T-helper 1 cell treated with Interleukin-12 subunit alpha and Interleukin-12 subunit beta and Interleukin-4 antibody, amounts not matched to agents 30 μg/mL and 1 μg/mL, for 36 hours (primary cell): ENCODE results near the gene RCAN2.

Experiments used
- H3K27ac Mint-ChIP-seq: one replicate; pipeline ENCODE4 v1.8.0; 2021; ENCODE audit warnings: mild to moderate bottlenecking, mixed read lengths
- H3K27me3 Mint-ChIP-seq: one replicate; pipeline ENCODE4 v1.8.0; 2021; ENCODE audit warnings: low read depth, mixed read lengths
- H3K36me3 Mint-ChIP-seq: one replicate; pipeline ENCODE4 v1.8.0; 2021; ENCODE audit warnings: low read depth, mixed read lengths
- H3K4me1 Mint-ChIP-seq: one replicate; pipeline ENCODE4 v1.8.0; 2021; ENCODE audit warnings: low read depth, mixed read lengths
- H3K4me3 Mint-ChIP-seq: one replicate; pipeline ENCODE4 v1.8.0; 2021; ENCODE audit warnings: mild to moderate bottlenecking, moderate library complexity, mixed read lengths
- H3K9me3 Mint-ChIP-seq: one replicate; pipeline ENCODE4 v1.8.0; 2021; ENCODE audit warnings: mixed read lengths

Gene RCAN2

GRCh38 chr6:46273911-46274310 lies 217.3 kb downstream of the RCAN2 start:
- H3K27me3 Mint-ChIP-seq: no peaks in the 10 kb centered on the region
- no peak overlapping the region for H3K4me3 Mint-ChIP-seq
- no peaks in the 10 kb centered on the region for H3K36me3 Mint-ChIP-seq
- no peaks in the 10 kb centered on the region for H3K9me3 Mint-ChIP-seq
- no peaks in the 10 kb centered on the region for H3K4me1 Mint-ChIP-seq
- no peak overlapping the region for H3K27ac Mint-ChIP-seq

- Mint-ChIP-seq H3K4me1 (no peaks in the 10 kb centered on the region), H3K4me3 (no peak overlapping the region), H3K9me3 (no peaks in the 10 kb centered on the region), H3K27ac (no peak overlapping the region), H3K27me3 (peaks cover 4% of the 10 kb centered on the region), H3K36me3 (no peaks in the 10 kb centered on the region)
Observed at GRCh38 chr6:46271728-46272127, 219.5 kb downstream of the RCAN2 start.

- no peak overlapping the region for H3K27ac Mint-ChIP-seq
- no peaks in the 10 kb centered on the region for H3K36me3 Mint-ChIP-seq
- H3K4me1 Mint-ChIP-seq: no peaks in the 10 kb centered on the region
- no peaks in the 10 kb centered on the region for H3K9me3 Mint-ChIP-seq
- no peak overlapping the region for H3K4me3 Mint-ChIP-seq
- peaks cover 4% of the 10 kb centered on the region for H3K27me3 Mint-ChIP-seq
Observed at GRCh38 chr6:46271107-46271506, 220.1 kb downstream of the RCAN2 start.

GRCh38 chr6:46270336-46270735 lies 220.9 kb downstream of the RCAN2 start:
- Mint-ChIP-seq H3K36me3 (no peaks in the 10 kb centered on the region), H3K4me1 (no peaks in the 10 kb centered on the region), H3K9me3 (no peaks in the 10 kb centered on the region), H3K4me3 (no peak overlapping the region), H3K27ac (no peak overlapping the region), H3K27me3 (peaks cover 4% of the 10 kb centered on the region)

- H3K4me3 Mint-ChIP-seq: no peak overlapping the region
- peaks cover 4% of the 10 kb centered on the region for H3K27me3 Mint-ChIP-seq
- H3K4me1 Mint-ChIP-seq: no peaks in the 10 kb centered on the region
- H3K27ac Mint-ChIP-seq: no peak overlapping the region
- H3K9me3 Mint-ChIP-seq: no peaks in the 10 kb centered on the region
- no peaks in the 10 kb centered on the region for H3K36me3 Mint-ChIP-seq
Observed at GRCh38 chr6:46269447-46270229, 221.6 kb downstream of the RCAN2 start.

GRCh38 chr6:46267515-46267914 lies 223.7 kb downstream of the RCAN2 start:
- no peaks in the 10 kb centered on the region for H3K4me1 Mint-ChIP-seq
- no peaks in the 10 kb centered on the region for H3K36me3 Mint-ChIP-seq
- no peak overlapping the region for H3K4me3 Mint-ChIP-seq
- H3K9me3 Mint-ChIP-seq: no peaks in the 10 kb centered on the region
- H3K27me3 Mint-ChIP-seq: peaks cover 4% of the 10 kb centered on the region
- no peak overlapping the region for H3K27ac Mint-ChIP-seq

GRCh38 chr6:46265373-46265772 lies 225.9 kb downstream of the RCAN2 start:
- H3K36me3 Mint-ChIP-seq: no peaks in the 10 kb centered on the region
- no peaks in the 10 kb centered on the region for H3K4me1 Mint-ChIP-seq
- no peaks in the 10 kb centered on the region for H3K9me3 Mint-ChIP-seq
- H3K27ac Mint-ChIP-seq: no peak overlapping the region
- peaks cover 10% of the 10 kb centered on the region for H3K27me3 Mint-ChIP-seq
- H3K4me3 Mint-ChIP-seq: no peak overlapping the region

GRCh38 chr6:46263707-46264086 lies 227.6 kb downstream of the RCAN2 start:
- no peaks in the 10 kb centered on the region for H3K36me3 Mint-ChIP-seq
- H3K27me3 Mint-ChIP-seq: peaks cover 10% of the 10 kb centered on the region
- no peak overlapping the region for H3K4me3 Mint-ChIP-seq
- no peak overlapping the region for H3K27ac Mint-ChIP-seq
- H3K4me1 Mint-ChIP-seq: no peaks in the 10 kb centered on the region
- H3K9me3 Mint-ChIP-seq: no peaks in the 10 kb centered on the region

GRCh38 chr6:46262928-46263706 lies 228.1 kb downstream of the RCAN2 start:
- Mint-ChIP-seq H3K27me3 (peaks cover 6% of the 10 kb centered on the region), H3K36me3 (no peaks in the 10 kb centered on the region)

GRCh38 chr6:46258249-46258648 lies 233.0 kb downstream of the RCAN2 start:
- no peaks in the 10 kb centered on the region for H3K4me1 Mint-ChIP-seq
- H3K36me3 Mint-ChIP-seq: no peaks in the 10 kb centered on the region
- H3K27me3 Mint-ChIP-seq: peaks cover 6% of the 10 kb centered on the region
- H3K27ac Mint-ChIP-seq: no peak overlapping the region
- H3K4me3 Mint-ChIP-seq: no peak overlapping the region
- H3K9me3 Mint-ChIP-seq: no peaks in the 10 kb centered on the region

More at GRCh38 chr6:46262928-46263706, 228.1 kb downstream of the RCAN2 start:
- no peaks in the 10 kb centered on the region for H3K4me1 Mint-ChIP-seq
- H3K9me3 Mint-ChIP-seq: no peaks in the 10 kb centered on the region
- no peak overlapping the region for H3K4me3 Mint-ChIP-seq
- H3K27ac Mint-ChIP-seq: no peak overlapping the region

- H3K4me3 Mint-ChIP-seq: no peak overlapping the region
- no peaks in the 10 kb centered on the region for H3K9me3 Mint-ChIP-seq
- H3K4me1 Mint-ChIP-seq: no peaks in the 10 kb centered on the region
- no peaks in the 10 kb centered on the region for H3K27me3 Mint-ChIP-seq
- no peak overlapping the region for H3K27ac Mint-ChIP-seq
- H3K36me3 Mint-ChIP-seq: no peaks in the 10 kb centered on the region
Observed at GRCh38 chr6:46255528-46255927, 235.7 kb downstream of the RCAN2 start.

GRCh38 chr6:46254946-46255345 lies 236.3 kb downstream of the RCAN2 start:
- H3K4me1 Mint-ChIP-seq: no peaks in the 10 kb centered on the region
- no peak overlapping the region for H3K27ac Mint-ChIP-seq
- H3K4me3 Mint-ChIP-seq: no peak overlapping the region
- no peaks in the 10 kb centered on the region for H3K9me3 Mint-ChIP-seq
- no peaks in the 10 kb centered on the region for H3K27me3 Mint-ChIP-seq
- no peaks in the 10 kb centered on the region for H3K36me3 Mint-ChIP-seq

GRCh38 chr6:46254331-46254730 lies 236.9 kb downstream of the RCAN2 start:
- no peaks in the 10 kb centered on the region for H3K9me3 Mint-ChIP-seq
- no peaks in the 10 kb centered on the region for H3K27me3 Mint-ChIP-seq
- H3K4me3 Mint-ChIP-seq: no peak overlapping the region
- no peaks in the 10 kb centered on the region for H3K36me3 Mint-ChIP-seq
- no peaks in the 10 kb centered on the region for H3K4me1 Mint-ChIP-seq
- H3K27ac Mint-ChIP-seq: no peak overlapping the region

GRCh38 chr6:46251583-46252339 lies 239.5 kb downstream of the RCAN2 start:
- Mint-ChIP-seq H3K4me3 (no peak overlapping the region), H3K27me3 (peaks cover 9% of the 10 kb centered on the region), H3K4me1 (no peaks in the 10 kb centered on the region), H3K36me3 (no peaks in the 10 kb centered on the region), H3K9me3 (no peaks in the 10 kb centered on the region), H3K27ac (no peak overlapping the region)
